IMR-90 (cell line): ENCODE measurements around the gene EHBP1. TPM values are rescaled to one million over a fixed set of nuclear protein-coding genes. Genes with fewer than 3 reads are reported as not detected.

Experiments
- ATAC-seq: fragments of 200-7000 bp; cut with Tn5 transposase; 2 replicates; pipeline ENCODE4 v1.9.1; 2020; ENCODE audit warnings: low read depth, mild to moderate bottlenecking, moderate library complexity
- BruUV-seq: library from RNA; stranded (reverse); fragments of 400-500 nt; replicated peaks from 2 replicates; lab custom pipeline; 2021; lab: Mats Ljungman, UMichigan
- CTCF ChIA-PET: fragments of 300-600 bp; formaldehyde crosslinking; extraction: SDS; loops from one replicate; lab custom pipeline; 2021; ENCODE audit warnings: antibody characterized with exemption; lab: Yijun Ruan, JAX
- POLR2A ChIA-PET: fragments of 300-600 bp; sonication (Branson Sonifier 250); formaldehyde crosslinking; loops from one replicate; lab custom pipeline; 2022; ENCODE audit warnings: antibody characterized with exemption; ENCODE audit not compliant: unreplicated experiment; lab: Charles Lee
- DNase-seq: peaks from one replicate; pipeline ENCODE4 v3.0.0; 2013
- H2AFZ ChIP-seq: replicated peaks from 2 replicates; pipeline ENCODE3; 2013; ENCODE audit warnings: low read length, mild to moderate bottlenecking; ENCODE audit not compliant: poor library complexity
- H2AK5ac ChIP-seq: 2 replicates; pipeline ENCODE4 v1.6.1; 2013; ENCODE audit warnings: low read depth, low read length, inconsistent platforms
- H2AK9ac ChIP-seq: replicated peaks from 2 replicates; pipeline ENCODE3; 2013; ENCODE audit warnings: mild to moderate bottlenecking, low read depth, low read length, moderate library complexity; ENCODE audit not compliant: poor library complexity
- H2BK120ac ChIP-seq: 2 replicates; pipeline ENCODE4 v1.6.1; 2013; ENCODE audit warnings: low read depth, low read length, inconsistent platforms
- H2BK15ac ChIP-seq: 3 replicates; pipeline ENCODE4 v1.6.1; 2013; ENCODE audit warnings: low read depth, low read length, inconsistent platforms
- H2BK20ac ChIP-seq: 2 replicates; pipeline ENCODE4 v1.6.1; 2013; ENCODE audit warnings: low read depth, mild to moderate bottlenecking, inconsistent platforms, low read length, moderate library complexity
- H2BK5ac ChIP-seq: 2 replicates; pipeline ENCODE4 v1.6.1; 2013; ENCODE audit warnings: mild to moderate bottlenecking, low read depth, low read length, inconsistent platforms; ENCODE audit not compliant: poor library complexity, severe bottlenecking
- H3K14ac ChIP-seq: replicated peaks from 2 replicates; pipeline ENCODE4 v1.6.1; 2013; ENCODE audit warnings: low read depth, low read length, inconsistent platforms
- H3K18ac ChIP-seq: 2 replicates; pipeline ENCODE4 v1.6.1; 2013; ENCODE audit warnings: low read depth, low read length, control low read depth
- H3K23ac ChIP-seq: 2 replicates; pipeline ENCODE4 v1.6.1; 2013; ENCODE audit warnings: low read depth, low read length, inconsistent platforms
- H3K27ac ChIP-seq: 2 replicates; pipeline ENCODE4 v1.5.1; 2013; ENCODE audit warnings: mild to moderate bottlenecking, control low read depth, low read length; ENCODE audit not compliant: insufficient read depth
- H3K27me3 ChIP-seq: 2 replicates; pipeline ENCODE4 v1.6.1; 2013; ENCODE audit warnings: low read length; ENCODE audit not compliant: control insufficient read depth, insufficient read depth
- H3K36me3 ChIP-seq: 2 replicates; pipeline ENCODE4 v1.6.1; 2013; ENCODE audit warnings: low read length, mixed read lengths; ENCODE audit not compliant: control insufficient read depth, insufficient read depth
- H3K4ac ChIP-seq: 2 replicates; pipeline ENCODE4 v1.6.1; 2013; ENCODE audit warnings: low read depth, low read length, inconsistent platforms
- H3K4me1 ChIP-seq: 2 replicates; pipeline ENCODE4 v1.6.1; 2013; ENCODE audit warnings: low read length, mixed read lengths; ENCODE audit not compliant: control insufficient read depth, insufficient read depth
- H3K4me2 ChIP-seq: 2 replicates; pipeline ENCODE4 v1.6.1; 2013; ENCODE audit warnings: low read depth, mild to moderate bottlenecking, control low read depth, low read length, moderate library complexity
- H3K4me3 ChIP-seq: 2 replicates; pipeline ENCODE4 v1.5.1; 2013; ENCODE audit warnings: low read depth, mild to moderate bottlenecking, control low read depth, low read length, moderate library complexity; ENCODE audit not compliant: insufficient read depth
- H3K56ac ChIP-seq: 2 replicates; pipeline ENCODE4 v1.6.1; 2013; ENCODE audit warnings: low read length, inconsistent platforms; ENCODE audit not compliant: insufficient read depth; ENCODE audit errors: extremely low read depth
- H3K79me1 ChIP-seq, 2 experiments: 2 replicates each; pipeline ENCODE4 v1.6.1; 2013; ENCODE audit warnings: low read length in 2 of 2, inconsistent platforms in 1 of 2, low read depth in 1 of 2
- H3K9ac ChIP-seq: 2 replicates; pipeline ENCODE4 v1.6.1; 2013; ENCODE audit warnings: low read depth, low read length, control low read depth
- H3K9me1 ChIP-seq: 2 replicates; pipeline ENCODE4 v1.6.1; 2013; ENCODE audit warnings: low read length, inconsistent platforms; ENCODE audit not compliant: insufficient read depth
- H3K9me3 ChIP-seq: 2 replicates; pipeline ENCODE4 v1.6.1; 2013; ENCODE audit warnings: low read length; ENCODE audit not compliant: control insufficient read depth, insufficient read depth
- H4K20me1 ChIP-seq: 2 replicates; pipeline ENCODE4 v1.6.1; 2013; ENCODE audit warnings: low read length, inconsistent platforms; ENCODE audit not compliant: insufficient read depth
- H4K5ac ChIP-seq: 2 replicates; pipeline ENCODE4 v1.6.1; 2013; ENCODE audit warnings: mild to moderate bottlenecking, low read depth, low read length, control low read depth
- H4K8ac ChIP-seq, 2 experiments: 2 replicates each; pipeline ENCODE4 v1.6.1; 2013; ENCODE audit warnings: low read depth in 2 of 2, low read length in 2 of 2, control low read depth in 1 of 2, inconsistent platforms in 1 of 2
- H4K91ac ChIP-seq: 2 replicates; pipeline ENCODE4 v1.6.1; 2013; ENCODE audit warnings: low read depth, low read length, inconsistent platforms; ENCODE audit not compliant: insufficient read depth
- BHLHE40 ChIP-seq: fragments of 150-350 bp; IDR thresholded peaks from 2 replicates; pipeline ENCODE4 v1.6.1; 2016; ENCODE audit warnings: mild to moderate bottlenecking, low read depth, low read length
- CEBPB ChIP-seq: IDR thresholded peaks from 2 replicates; pipeline ENCODE4 v1.6.1; 2012; ENCODE audit warnings: low read depth, low read length, improper control_type of control experiment
- CHD1 ChIP-seq: IDR thresholded peaks from 2 replicates; pipeline ENCODE4 v1.6.1; 2012; ENCODE audit warnings: low read depth, low read length, improper control_type of control experiment
- CTCF ChIP-seq: conservative IDR thresholded peaks from 2 replicates; pipeline ENCODE4 v1.5.1; 2012; ENCODE audit warnings: mild to moderate bottlenecking, low read depth, low read length, improper control_type of control experiment
- ELK1 ChIP-seq: fragments of 150-350 bp; IDR thresholded peaks from 2 replicates; pipeline ENCODE4 v1.6.1; 2016; ENCODE audit warnings: low read depth, mild to moderate bottlenecking, low read length, moderate library complexity, borderline replicate concordance
- FOS ChIP-seq: fragments of 150-350 bp; IDR thresholded peaks from 2 replicates; pipeline ENCODE4 v1.6.1; 2016; ENCODE audit warnings: low read depth, low read length
- MAFK ChIP-seq: IDR thresholded peaks from 2 replicates; pipeline ENCODE4 v1.6.1; 2012; ENCODE audit warnings: low read depth, low read length, improper control_type of control experiment
- MAZ ChIP-seq: IDR thresholded peaks from 2 replicates; pipeline ENCODE4 v1.6.1; 2012; ENCODE audit warnings: low read depth, mild to moderate bottlenecking, low read length, improper control_type of control experiment, moderate library complexity, borderline replicate concordance
- MXI1 ChIP-seq: IDR thresholded peaks from 2 replicates; pipeline ENCODE4 v1.6.1; 2012; ENCODE audit warnings: low read depth, mild to moderate bottlenecking, low read length, moderate library complexity, borderline replicate concordance
- NFE2L2 ChIP-seq: fragments of 150-350 bp; IDR thresholded peaks from 2 replicates; pipeline ENCODE4 v1.6.1; 2016; ENCODE audit warnings: low read depth, mild to moderate bottlenecking, low read length
- POLR2A ChIP-seq: IDR thresholded peaks from 2 replicates; pipeline ENCODE4 v1.6.1; 2012; ENCODE audit warnings: mild to moderate bottlenecking, low read depth, low read length
- RAD21 ChIP-seq: IDR thresholded peaks from 2 replicates; pipeline ENCODE4 v1.6.1; 2012; ENCODE audit warnings: low read length, improper control_type of control experiment
- RCOR1 ChIP-seq: IDR thresholded peaks from 2 replicates; pipeline ENCODE4 v1.6.1; 2012; ENCODE audit warnings: mild to moderate bottlenecking, low read length, improper control_type of control experiment; ENCODE audit not compliant: insufficient replicate concordance
- RFX5 ChIP-seq: IDR thresholded peaks from 2 replicates; pipeline ENCODE4 v1.8.0; 2012; ENCODE audit warnings: low read depth, mild to moderate bottlenecking, low read length, moderate library complexity
- SMC3 ChIP-seq: fragments of 150-350 bp; IDR thresholded peaks from 2 replicates; pipeline ENCODE4 v1.6.1; 2016; ENCODE audit warnings: low read depth, mild to moderate bottlenecking, antibody characterized with exemption, low read length, moderate library complexity
- WGBS, 2 experiments: methylation state at CpG; one replicate each; pipeline versions ENCODE4 v1.1.5 to v1.1.7; 2013; ENCODE audit warnings: missing lambda C conversion rate in 2 of 2; ENCODE audit not compliant: insufficient read length in 1 of 2; ENCODE audit errors: extremely low coverage in 2 of 2; 5-methylcytosine and 5-hydroxymethylcytosine counted together
- dilution Hi-C: fragments of 300-500 bp; cut with HindIII; formaldehyde crosslinking; loops from one replicate; pipeline ENCODE4 v1.14.3; 2018; ENCODE audit warnings: low sequenced_read_pairs; ENCODE audit not compliant: unreplicated experiment
- in situ Hi-C: fragments of 300-500 bp; cut with MboI; formaldehyde crosslinking; loops from 3 replicates; pipeline ENCODE4 v1.14.3; 2019; ENCODE audit warnings: low sequenced_read_pairs, inconsistent platforms, mixed read lengths
- intact Hi-C: fragments of 100-400 bp; cut with micrococcal nuclease; formaldehyde crosslinking; loops from 2 replicates; pipeline ENCODE4 v1.10.0; 2022
- polyA plus RNA-seq, 3 experiments: library from polyadenylated mRNA; depleted of rRNA; stranded (reverse); fragments of >200 nt; gene quantifications; 2 replicates each; pipeline ENCODE4 v1.2.3, GENCODE V29; 2012; ENCODE audit warnings: low replicate concordance in 1 of 3
- total RNA-seq: library from RNA; depleted of rRNA; stranded (reverse); fragments of >200 nt; gene quantifications from 2 replicates; pipeline ENCODE4 v1.2.3, GENCODE V29; 2012
- TF ChIP-seq, protein P1 (sequence below): fragments of 150-350 bp; IDR thresholded peaks from 2 replicates; pipeline ENCODE4 v1.6.1; 2017; ENCODE audit warnings: mild to moderate bottlenecking, antibody characterized with exemption, low read length, low read depth

The EHBP1 gene
- total and polyA plus RNA-seq, 2 of the 4 experiments (the other 2 are of a cell fraction): 28.3 to 44.4 TPM

DNA sequence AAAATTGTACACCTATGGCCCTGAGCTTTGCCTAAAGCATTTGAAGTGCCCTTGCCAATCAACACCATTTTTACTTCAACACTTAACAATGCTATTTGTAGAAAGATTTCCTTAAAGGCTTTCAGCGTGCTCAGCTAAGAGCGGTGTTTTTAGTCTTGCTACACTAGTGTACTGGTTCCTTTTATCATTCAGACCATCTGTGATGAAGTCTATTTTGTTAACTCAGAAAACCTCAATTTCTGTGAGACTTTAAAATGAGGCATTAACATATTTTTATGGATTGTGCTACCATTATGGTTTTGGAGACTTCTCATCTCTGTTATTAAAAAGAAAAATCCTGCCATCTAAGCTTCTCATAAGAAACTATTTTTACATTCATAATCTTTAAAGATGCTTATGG, 46.6 kb upstream of the EHBP1 start:
- intact Hi-C loops: no loop called here
- POLR2A ChIA-PET: no interaction called here
- CTCF ChIA-PET: no interaction called here

More for the DNA sequence above, 46.6 kb upstream of the EHBP1 start:
- DNase-seq (no peak), ATAC-seq (no peak)
- Histone ChIP-seq H2AK5ac (no peak overlapping the region), H3K23ac (no peak overlapping the region), H3K27ac (no peak overlapping the region), H3K4me2 (no peak overlapping the region), H3K27me3 (no peaks in the 10 kb centered on the region), H2BK15ac (no peak overlapping the region), H3K9ac (no peak overlapping the region), H2AFZ (no peak overlapping the region), H3K4me1 (peaks cover 9% of the 10 kb centered on the region), H4K20me1 (no peaks in the 10 kb centered on the region), H2AK9ac (no peak overlapping the region), H3K14ac (no peak overlapping the region), H2BK120ac (no peak overlapping the region), H3K79me1 (no peaks in the 10 kb centered on the region), H3K36me3 (no peaks in the 10 kb centered on the region), H3K18ac (no peak overlapping the region), H3K4ac (no peak overlapping the region), H3K9me1 (0 out of 2 replicates have a peak, but pooled peaks cover 3% of the 10 kb centered on the region), H4K5ac (no peak overlapping the region), H3K9me3 (no peaks in the 10 kb centered on the region), H2BK20ac (no peak overlapping the region), H2BK5ac (no peak overlapping the region), H4K91ac (no peak overlapping the region), H3K4me3 (no peak overlapping the region), H4K8ac (no peak overlapping the region), H3K56ac (no peak overlapping the region)
- no CpG with 5 or more reads among the region's 2 CpGs for WGBS, 2 experiments
- in situ Hi-C loops (no loop called here), dilution Hi-C loops (no loop called here)
- BruUV-seq: no TSS peak
- TF ChIP-seq RCOR1: no peak
- no peak for TF ChIP-seq BHLHE40
- TF ChIP-seq MXI1: no peak
- no peak for TF ChIP-seq RFX5
- TF ChIP-seq RAD21: no peak
- no peak for TF ChIP-seq SMC3
- TF ChIP-seq CHD1: no peak
- no peak for TF ChIP-seq POLR2A
- TF ChIP-seq, protein P1, sequence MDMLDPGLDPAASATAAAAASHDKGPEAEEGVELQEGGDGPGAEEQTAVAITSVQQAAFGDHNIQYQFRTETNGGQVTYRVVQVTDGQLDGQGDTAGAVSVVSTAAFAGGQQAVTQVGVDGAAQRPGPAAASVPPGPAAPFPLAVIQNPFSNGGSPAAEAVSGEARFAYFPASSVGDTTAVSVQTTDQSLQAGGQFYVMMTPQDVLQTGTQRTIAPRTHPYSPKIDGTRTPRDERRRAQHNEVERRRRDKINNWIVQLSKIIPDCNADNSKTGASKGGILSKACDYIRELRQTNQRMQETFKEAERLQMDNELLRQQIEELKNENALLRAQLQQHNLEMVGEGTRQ: no peak
- no peak for TF ChIP-seq FOS
- no peak for TF ChIP-seq CTCF
- TF ChIP-seq ELK1: no peak
- no peak for TF ChIP-seq NFE2L2
- TF ChIP-seq CEBPB: no peak
- TF ChIP-seq MAZ: no peak
- no peak for TF ChIP-seq MAFK
